DND-41 (cell line): ENCODE results near the gene RNFT1.
"Not testable (repeated sequence)": the region's sequence is repeated elsewhere in the genome, so short reads cannot be mapped to it uniquely, and the experiment has no call there.

ENCODE experiments used
- CTCF ChIP-seq: IDR thresholded peaks from 2 replicates; pipeline ENCODE4 v1.5.1; 2012; ENCODE audit warnings: borderline replicate concordance, low read length, moderate library complexity, mild to moderate bottlenecking; ENCODE audit not compliant: poor library complexity, severe bottlenecking; ENCODE audit errors: extremely low read depth
- EZH2 ChIP-seq: IDR thresholded peaks from 3 replicates; pipeline ENCODE4 v1.6.1; 2012; ENCODE audit warnings: borderline replicate concordance, low read depth, mild to moderate bottlenecking, moderate library complexity, low read length, inconsistent platforms; ENCODE audit not compliant: severe bottlenecking

GRCh38 chr17:59933317-59933716 lies 31.2 kb downstream of the RNFT1 start:
- not testable (repeated sequence) for TF ChIP-seq CTCF, EZH2
